ENCODE data around the gene BCL2L11.

The BCL2L11 gene

DNA sequence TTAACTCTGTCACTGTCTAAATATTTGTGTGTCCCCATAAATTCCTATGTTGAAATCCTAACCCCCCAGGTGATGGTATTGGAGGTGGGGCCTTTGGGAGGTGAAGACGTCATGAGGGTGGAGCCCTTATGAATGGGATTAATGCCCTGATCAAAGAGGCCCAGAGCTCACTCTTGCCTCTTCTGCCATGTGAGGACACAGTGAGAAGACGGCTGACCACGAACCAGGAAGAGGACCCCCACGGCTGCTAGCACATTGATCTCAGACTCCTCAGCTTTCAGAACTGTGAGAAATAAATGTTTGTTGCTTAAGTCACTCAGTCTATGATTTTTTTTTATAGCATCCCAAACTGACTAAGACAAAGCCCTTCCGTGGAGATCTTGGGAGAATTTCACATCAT is 71.2 kb downstream of the BCL2L11 start:
- DNase-seq (ENCODE audit: low read depth in 3 of 3): no peak

- no peak for DNase-seq (ENCODE audit: low read depth in 3 of 3)
Observed at GRCh38 chr2:111192776-111193368, 72.2 kb downstream of the BCL2L11 start.

DNA sequence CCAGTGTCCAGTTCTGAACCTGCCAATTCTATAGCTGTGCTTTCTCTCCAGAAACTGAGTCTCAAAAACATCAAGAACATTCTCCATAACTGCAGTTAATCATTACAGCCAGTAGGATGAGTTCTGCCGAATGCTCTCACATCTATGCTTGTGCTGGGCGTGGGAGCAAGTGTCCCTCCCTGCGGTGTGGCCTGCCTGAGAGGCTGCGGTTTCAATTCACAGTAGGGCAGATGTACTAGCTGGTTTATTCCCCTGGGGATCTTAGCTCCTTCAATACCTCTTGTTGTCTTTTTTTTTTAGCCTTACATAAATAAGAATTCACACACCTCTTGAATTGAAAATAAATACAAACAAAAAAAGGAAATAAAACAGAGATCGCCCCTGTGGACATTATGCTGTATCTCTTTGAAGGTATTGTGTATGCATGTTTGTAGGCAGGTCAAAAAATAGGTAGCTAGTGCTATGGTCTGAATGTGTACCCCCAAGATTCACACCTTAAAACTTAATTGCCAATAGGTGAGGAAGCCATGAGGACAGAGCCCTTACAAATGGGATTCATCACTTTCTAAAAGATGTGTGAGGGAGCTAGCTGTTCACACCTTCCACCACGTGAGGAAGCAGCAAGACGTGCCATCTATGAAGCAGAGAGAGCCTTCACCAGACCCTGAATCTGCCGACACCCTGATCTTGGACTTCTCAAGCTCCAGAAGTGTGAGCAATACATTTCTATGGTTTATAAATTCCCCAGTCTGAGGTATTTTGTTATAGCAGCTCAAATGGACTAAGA is 74.3 kb downstream of the BCL2L11 start:
- no peak for DNase-seq (ENCODE audit: low read depth in 3 of 3)

GRCh38 chr2:111196435-111196834 is 75.7 kb downstream of the BCL2L11 start:
- no peak for DNase-seq (ENCODE audit: low read depth in 3 of 3)

GRCh38 chr2:111198701-111199100 is 78.0 kb downstream of the BCL2L11 start:
- no peak for DNase-seq (ENCODE audit: low read depth in 3 of 3)

GRCh38 chr2:111199840-111200239 is 79.1 kb downstream of the BCL2L11 start:
- DNase-seq (ENCODE audit: low read depth in 3 of 3): no peak

GRCh38 chr2:111200333-111200881 is 79.7 kb downstream of the BCL2L11 start:
- no peak for DNase-seq (ENCODE audit: low read depth in 3 of 3)

DNA sequence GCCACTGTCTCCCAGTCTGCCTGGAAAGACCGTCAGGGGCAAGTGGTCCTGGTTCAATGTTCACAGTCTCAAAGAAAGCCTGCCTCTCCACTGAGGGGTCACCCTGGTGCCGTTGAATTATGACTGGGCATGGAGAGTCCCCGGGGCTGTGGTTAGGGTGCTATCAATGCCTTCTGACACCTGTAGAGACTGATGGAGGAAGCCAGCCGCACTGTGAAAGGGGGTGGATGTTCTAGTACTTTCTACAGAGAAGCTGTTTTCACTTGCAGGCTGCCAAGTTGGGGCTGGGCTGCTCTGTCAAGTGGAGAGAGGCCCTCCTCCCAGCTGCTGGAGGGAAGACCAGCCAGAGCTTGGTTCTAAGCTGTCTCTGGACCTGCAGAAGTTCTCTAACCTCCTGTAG is 80.5 kb downstream of the BCL2L11 start:
- no peak for DNase-seq (ENCODE audit: low read depth in 3 of 3)

DNA sequence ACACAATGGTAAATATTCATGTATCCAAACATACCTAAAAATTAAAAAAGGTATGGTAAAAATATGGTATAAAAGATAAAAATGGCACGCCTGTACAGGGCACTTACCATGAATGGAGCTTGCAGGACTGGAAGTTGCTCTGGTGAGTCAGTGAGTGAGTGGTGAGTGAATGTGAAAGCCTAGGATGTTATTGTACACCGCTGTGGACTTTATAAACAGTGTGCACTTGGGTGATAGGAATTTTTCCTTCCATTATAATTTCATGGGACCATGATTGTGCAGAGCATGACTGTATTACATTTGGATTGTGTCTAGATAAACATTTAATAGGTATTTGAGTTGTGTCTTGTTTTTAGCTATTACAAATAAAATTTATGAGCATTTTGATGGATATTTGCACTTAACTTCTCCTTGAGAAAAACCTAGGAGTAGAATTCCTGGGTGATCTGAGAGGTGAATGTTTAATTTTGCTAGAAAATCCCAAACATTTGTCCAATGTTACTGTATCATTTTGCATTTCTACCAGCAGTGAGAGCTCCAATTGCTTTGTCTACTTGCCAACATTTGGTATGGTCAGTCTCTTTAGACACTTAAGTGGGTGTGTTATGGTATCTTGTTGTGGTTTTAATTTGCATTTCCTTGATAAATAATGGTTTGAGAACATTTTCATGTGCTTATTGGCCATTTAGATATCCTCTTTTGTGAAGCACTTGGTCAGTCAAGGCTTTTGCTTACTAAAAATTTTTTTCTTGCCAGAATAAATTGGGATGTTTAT is 81.7 kb downstream of the BCL2L11 start:
- no peak for DNase-seq (ENCODE audit: low read depth in 3 of 3)

DNA sequence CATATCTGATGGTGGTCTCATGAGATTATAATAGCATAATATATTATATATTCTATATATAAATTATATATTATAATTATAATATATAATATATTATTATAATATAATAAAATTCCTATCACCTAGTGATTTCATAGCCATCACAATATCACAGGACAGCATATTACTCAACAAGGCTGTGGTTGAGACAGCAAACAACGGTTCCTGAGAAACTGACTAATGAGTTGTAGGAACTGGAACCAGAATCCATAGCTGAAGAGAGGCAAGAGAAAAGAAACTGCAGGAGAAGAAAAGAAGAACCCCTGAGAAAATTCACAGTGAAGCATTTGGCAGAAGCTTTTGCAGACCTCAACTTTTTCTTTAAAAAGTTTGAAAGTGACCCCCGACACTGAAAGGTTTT is 84.0 kb downstream of the BCL2L11 start:
- no peak for DNase-seq (ENCODE audit: low read depth in 3 of 3)

- DNase-seq (ENCODE audit: low read depth in 3 of 3): no peak
Observed at GRCh38 chr2:111205774-111206173, 85.1 kb downstream of the BCL2L11 start.

DNA sequence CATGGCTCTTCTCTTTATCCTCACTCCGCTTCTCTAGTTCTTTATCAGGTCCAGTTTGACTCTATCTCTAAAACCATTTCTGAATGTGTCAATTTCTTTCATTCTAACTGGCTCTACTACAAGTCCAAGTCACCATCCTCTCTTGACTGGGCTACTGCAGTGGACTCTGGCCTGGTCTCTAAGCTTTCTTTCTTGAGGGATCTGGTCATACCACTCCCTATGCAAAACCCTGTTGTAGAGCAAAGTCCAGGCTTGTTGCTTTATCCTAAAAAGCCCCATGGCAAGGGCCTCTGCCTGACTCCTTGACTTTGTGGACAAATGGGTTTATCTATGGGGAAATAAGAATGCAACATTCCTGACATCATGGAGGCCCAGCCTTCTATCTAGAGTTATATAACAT is 87.1 kb downstream of the BCL2L11 start:
- no peak for DNase-seq (ENCODE audit: low read depth in 3 of 3)

- no peak for DNase-seq (ENCODE audit: low read depth in 3 of 3)
Observed at GRCh38 chr2:111208639-111209038, 87.9 kb downstream of the BCL2L11 start.

DNA sequence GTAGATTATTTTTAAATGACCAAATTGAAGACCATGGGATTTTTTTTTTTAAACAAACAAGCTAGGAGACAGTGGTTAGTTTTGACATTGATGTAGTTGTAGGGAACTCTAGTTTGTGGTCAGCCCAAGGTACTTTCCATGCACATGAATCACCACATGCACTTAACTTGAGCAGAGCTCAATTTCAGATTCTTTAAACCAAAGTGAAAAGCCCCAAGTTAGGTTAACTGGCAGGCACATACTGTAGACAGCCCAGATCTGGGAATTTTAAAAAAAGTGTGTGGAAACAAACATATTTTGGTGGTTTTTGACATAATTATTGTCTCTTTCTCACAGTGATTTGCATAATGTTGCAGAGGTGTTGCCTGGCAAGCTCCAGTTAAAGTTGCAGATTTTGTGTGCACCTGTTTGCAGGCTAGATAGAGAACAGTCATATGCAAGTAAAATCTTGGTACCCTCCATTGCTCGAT is 88.4 kb downstream of the BCL2L11 start:
- no peak for DNase-seq (ENCODE audit: low read depth in 3 of 3)

GRCh38 chr2:111210036-111210435 is 89.3 kb downstream of the BCL2L11 start:
- DNase-seq (ENCODE audit: low read depth in 3 of 3): no peak

GRCh38 chr2:111213877-111214276 is 93.2 kb downstream of the BCL2L11 start:
- no peak for DNase-seq (ENCODE audit: low read depth in 3 of 3)

- no peak for DNase-seq (ENCODE audit: low read depth in 3 of 3)
Observed at GRCh38 chr2:111216811-111217652, 96.3 kb downstream of the BCL2L11 start.
